Right lobe of liver (tissue), 6 donors: ENCODE data around the gene CHMP1A. TPM values are rescaled to one million over a fixed set of nuclear protein-coding genes. Genes with fewer than 3 reads are reported as not detected.

Experiments
- ATAC-seq, 4 donors: fragments of 200-7000 bp; cut with Tn5 transposase; one replicate each; pipeline ENCODE4 v1.9.1; 2020; ENCODE audit warnings: mild to moderate bottlenecking in 4 of 4, moderate library complexity in 4 of 4
- DNase-seq, 3 donors: peaks; one replicate each; pipeline ENCODE4 v3.0.0-alpha.2; 2020
- H3K27ac ChIP-seq, 3 donors: fragments of 200-600 bp; one replicate each; pipeline ENCODE4 v1.8.0; 2022
- H3K27me3 ChIP-seq, 2 donors: fragments of 200-600 bp; one replicate each; pipeline ENCODE4 v1.8.0; 2022
- H3K36me3 ChIP-seq, 4 donors: fragments of 200-600 bp; sonication (generic) in 1 of 4; one replicate each; pipeline versions ENCODE4 v1.5.1 to v1.8.0; 2017 to 2022; ENCODE audit warnings: control low read depth in 1 of 4
- H3K4me1 ChIP-seq, 4 donors: fragments of 200-600 bp; sonication (generic) in 1 of 4; one replicate each; pipeline versions ENCODE4 v1.5.1 to v1.8.0; 2017 to 2022; ENCODE audit warnings: control low read depth in 1 of 4
- H3K4me3 ChIP-seq, 3 donors: fragments of 200-600 bp; one replicate each; pipeline ENCODE4 v1.8.0; 2022
- H3K9me3 ChIP-seq, 4 donors: fragments of 200-600 bp; sonication (generic) in 1 of 4; one replicate each; pipeline versions ENCODE4 v1.5.1 to v1.8.0; 2017 to 2022; ENCODE audit warnings: control low read depth in 1 of 4
- CTCF ChIP-seq, 4 donors: fragments of 200-600 bp in 3 of 4; fragments of 450-650 bp in 1 of 4; IDR thresholded peaks; one replicate each; pipeline versions ENCODE4 v1.5.1 to v1.8.0; 2016 to 2022; ENCODE audit warnings: antibody characterized with exemption in 4 of 4, mild to moderate bottlenecking in 2 of 4
- POLR2A ChIP-seq: fragments of 450-650 bp; IDR thresholded peaks from one replicate; pipeline ENCODE4 v1.6.1; 2017; ENCODE audit warnings: antibody characterized with exemption, mild to moderate bottlenecking
- WGBS: methylation state at CpG from one replicate; pipeline ENCODE4 v1.1.6; 2018; ENCODE audit warnings: low coverage, low lambda C conversion rate; ENCODE audit not compliant: insufficient coverage; ENCODE audit errors: missing lambda C conversion rate; 5-methylcytosine and 5-hydroxymethylcytosine counted together
- intact Hi-C, 2 donors: fragments of 100-400 bp; cut with DNase I; formaldehyde crosslinking; loops; one replicate each; pipeline versions ENCODE4 v1.11.2 to v1.14.1; 2022
- total RNA-seq, 6 experiments: library from RNA; depleted of rRNA in 2 of 6; stranded (reverse); fragments of >200 nt in 2 of 6; fragmentation: NEBNext Ultra II Directional in 3 of 6; extraction: Animal tissue kit (Norgen Biotek cat#: 25700) in 3 of 6; gene quantifications; one replicate each; pipeline versions ENCODE4 v1.1.0 to v1.2.4, GENCODE V29; 2016 to 2023
- donor health status: DM: no; HTN: yes; CAD: no.
- donor health status: DM: no; HTN: no; CAD: no.
- donor health status: DM: no; HTN: no; CAD: no.
- donor health status: DM: no; HTN: yes; CAD: no.
- donor health status: DM: no; HTN: yes; CAD: no.

CHMP1A gene
- total RNA-seq, 6 experiments from 2014 or later = 27.2 to 42.3 (median 33.1) TPM

GRCh38 chr16:89601906-89602272 lies 55.6 kb downstream of the CHMP1A start:
- no peaks in the 10 kb centered on the region for H3K27me3 ChIP-seq
- TF ChIP-seq POLR2A = no peak
- TF ChIP-seq CTCF (IDR thresholded peaks at IDR 0.05) = no peak
- no peak overlapping the region for H3K4me3 ChIP-seq
- intact Hi-C loops = no loop called here
- ATAC-seq (no peak), DNase-seq (no peak)
- H3K9me3 ChIP-seq = no peaks in the 10 kb centered on the region
- WGBS = 60% methylated on average over 3 of the region's 22 CpGs
- no peaks in the 10 kb centered on the region for H3K4me1 ChIP-seq
- H3K27ac ChIP-seq = no peak overlapping the region
- no peaks in the 10 kb centered on the region for H3K36me3 ChIP-seq

GRCh38 chr16:89600956-89601355 lies 56.6 kb downstream of the CHMP1A start:
- H3K27me3 ChIP-seq = no peaks in the 10 kb centered on the region
- H3K4me3 ChIP-seq = no peak overlapping the region
- H3K4me1 ChIP-seq = no peaks in the 10 kb centered on the region
- no peak for DNase-seq
- no peaks in the 10 kb centered on the region for H3K9me3 ChIP-seq
- no peaks in the 10 kb centered on the region for H3K36me3 ChIP-seq
- intact Hi-C loops = no loop called here
- TF ChIP-seq CTCF (IDR thresholded peaks at IDR 0.05) (no peak), POLR2A (no peak)
- no peak for ATAC-seq
- 83% methylated on average over 2 of the region's 8 CpGs for whole genome bisulfite sequencing
- no peak overlapping the region for H3K27ac ChIP-seq

GRCh38 chr16:89600427-89600826 lies 57.1 kb downstream of the CHMP1A start:
- intact Hi-C loops = no loop called here
- no peaks in the 10 kb centered on the region for H3K36me3 ChIP-seq
- ATAC-seq (no peak), DNase-seq (no peak)
- no peaks in the 10 kb centered on the region for H3K4me1 ChIP-seq
- no peak overlapping the region for H3K27ac ChIP-seq
- no peak for TF ChIP-seq CTCF (IDR thresholded peaks at IDR 0.05)
- TF ChIP-seq POLR2A = no peak
- H3K9me3 ChIP-seq = no peaks in the 10 kb centered on the region
- no peaks in the 10 kb centered on the region for H3K27me3 ChIP-seq
- H3K4me3 ChIP-seq = no peak overlapping the region
- 60% methylated on average over 7 of the region's 12 CpGs for WGBS

GRCh38 chr16:89599902-89600301 lies 57.6 kb downstream of the CHMP1A start:
- intact Hi-C loops = no loop called here
- no peaks in the 10 kb centered on the region for H3K9me3 ChIP-seq
- H3K27ac ChIP-seq = no peak overlapping the region
- H3K4me1 ChIP-seq = no peaks in the 10 kb centered on the region
- DNase-seq = no peak
- no peaks in the 10 kb centered on the region for H3K27me3 ChIP-seq
- no peak for TF ChIP-seq CTCF (IDR thresholded peaks at IDR 0.05)
- no peak for TF ChIP-seq POLR2A
- H3K4me3 ChIP-seq = no peak overlapping the region
- ATAC-seq = no peak
- no peaks in the 10 kb centered on the region for H3K36me3 ChIP-seq
- WGBS = no CpG with 5 or more reads among the region's 10 CpGs

GRCh38 chr16:89599451-89599858 lies 58.1 kb downstream of the CHMP1A start:
- Histone ChIP-seq H3K9me3 (no peaks in the 10 kb centered on the region), H3K4me1 (no peaks in the 10 kb centered on the region), H3K27me3 (no peaks in the 10 kb centered on the region), H3K27ac (no peak overlapping the region), H3K36me3 (no peaks in the 10 kb centered on the region), H3K4me3 (no peak overlapping the region)
- DNase-seq = no peak
- peak in 3 of 4 donors; percentile 7 to 16 (median 11) for ATAC-seq
- no peak for TF ChIP-seq POLR2A
- TF ChIP-seq CTCF (IDR thresholded peaks at IDR 0.05) = peak in 1 of 4 donors; percentile 5
- intact Hi-C loops = no loop called here
- WGBS = no CpG with 5 or more reads among the region's 8 CpGs
